SK-N-SH (cell line): Measurements from ENCODE around the gene VRTN. TPM values are rescaled to one million over a fixed set of nuclear protein-coding genes. Genes with fewer than 3 reads are reported as not detected.

Experiments used
- CTCF ChIA-PET: fragments of 300-600, 350-600 bp; formaldehyde crosslinking; extraction: SDS; loops from one replicate; lab custom pipeline; 2021; lab: Yijun Ruan, JAX
- POLR2A ChIA-PET: fragments of 350-600 bp; sonication (Branson Sonifier 250); formaldehyde crosslinking; extraction: SDS; loops from one replicate; lab custom pipeline; 2020; ENCODE audit warnings: antibody characterized with exemption, inconsistent platforms; lab: Yijun Ruan, JAX
- DNase-seq: peaks from one replicate; pipeline ENCODE4 v3.0.0; 2012
- H2AFZ ChIP-seq: fragments of 200-600 bp; sonication (generic); 2 replicates; pipeline ENCODE4 v1.8.1; 2016; ENCODE audit warnings: antibody characterized with exemption, mild to moderate bottlenecking, low read depth
- H3F3A ChIP-seq: fragments of 200-600 bp; sonication (generic); replicated peaks from 2 replicates; pipeline ENCODE3; 2016; ENCODE audit warnings: antibody characterized with exemption, mild to moderate bottlenecking; ENCODE audit not compliant: insufficient read depth
- H3K27ac ChIP-seq, 2 experiments: fragments of 200-500 bp in 1 of 2; fragments of 200-600 bp in 1 of 2; sonication (Bioruptor generic) in 1 of 2; sonication (generic), shearing (Covaris generic) in 1 of 2; 2 replicates each; pipeline versions ENCODE4 v1.5.1 to v1.6.1; 2014 to 2016; ENCODE audit warnings: low read depth in 2 of 2, inconsistent platforms in 1 of 2, low read length in 1 of 2, mild to moderate bottlenecking in 1 of 2, mixed read lengths in 1 of 2
- H3K27me3 ChIP-seq: fragments of 200-600 bp; sonication (generic), shearing (Covaris generic); 2 replicates; pipeline ENCODE4 v1.6.1; 2016; ENCODE audit warnings: mixed run types; ENCODE audit not compliant: insufficient read depth
- H3K36me3 ChIP-seq, 2 experiments: fragments of 200-500 bp in 1 of 2; fragments of 200-600 bp in 1 of 2; sonication (Bioruptor generic) in 1 of 2; sonication (generic) in 1 of 2; replicated peaks in 1 of 2; 2 replicates each; pipeline versions ENCODE3 to v1.5.1; 2014 to 2016; ENCODE audit warnings: low read length in 1 of 2, mild to moderate bottlenecking in 1 of 2; ENCODE audit not compliant: insufficient read depth in 2 of 2, control insufficient read depth in 1 of 2
- H3K4me1 ChIP-seq, 2 experiments: fragments of 200-500 bp in 1 of 2; fragments of 200-600 bp in 1 of 2; sonication (Bioruptor generic) in 1 of 2; sonication (generic), shearing (Covaris generic) in 1 of 2; 2 replicates each; pipeline versions ENCODE4 v1.5.1 to v1.6.1; 2014 to 2016; ENCODE audit warnings: low read depth in 1 of 2, low read length in 1 of 2, mixed run types in 1 of 2; ENCODE audit not compliant: insufficient read depth in 2 of 2, control insufficient read depth in 1 of 2
- H3K4me2 ChIP-seq: fragments of 200-600 bp; sonication (generic), shearing (Covaris generic); 2 replicates; pipeline ENCODE4 v1.6.1; 2017; ENCODE audit warnings: mixed run types
- H3K4me3 ChIP-seq, 2 experiments: fragments of 200-500 bp in 1 of 2; fragments of 200-600 bp in 1 of 2; sonication (Bioruptor generic) in 1 of 2; sonication (generic), shearing (Covaris generic) in 1 of 2; 2 replicates each; pipeline versions ENCODE4 v1.5.1 to v1.8.1; 2014 to 2016; ENCODE audit warnings: low read depth in 2 of 2, inconsistent platforms in 1 of 2, low read length in 1 of 2, mild to moderate bottlenecking in 1 of 2, mixed read lengths in 1 of 2, moderate library complexity in 1 of 2
- H3K79me2 ChIP-seq: fragments of 200-600 bp; sonication (generic); 2 replicates; pipeline ENCODE4 v1.8.1; 2017; ENCODE audit warnings: mild to moderate bottlenecking; ENCODE audit not compliant: insufficient read depth
- H3K9ac ChIP-seq: fragments of 200-600 bp; sonication (generic); 2 replicates; pipeline ENCODE4 v1.6.1; 2017; ENCODE audit warnings: mixed run types
- H3K9me2 ChIP-seq: fragments of 200-600 bp; sonication (generic); 2 replicates; pipeline ENCODE4 v1.6.1; 2017; ENCODE audit warnings: mixed run types
- H3K9me3 ChIP-seq: fragments of 200-600 bp; sonication (generic); 2 replicates; pipeline ENCODE4 v1.6.1; 2017; ENCODE audit warnings: mixed run types, mild to moderate bottlenecking, moderate library complexity
- H4K20me1 ChIP-seq: fragments of 200-600 bp; sonication (generic); 2 replicates; pipeline ENCODE4 v1.6.1; 2017; ENCODE audit warnings: mild to moderate bottlenecking, mixed run types; ENCODE audit not compliant: insufficient read depth
- CHD2 ChIP-seq: fragments of 150-350 bp; IDR thresholded peaks from 2 replicates; pipeline ENCODE4 v1.6.1; 2018; ENCODE audit warnings: low read length; ENCODE audit not compliant: partially characterized antibody
- ELF1 ChIP-seq: IDR thresholded peaks from 2 replicates; pipeline ENCODE4 v1.4.0; 2012
- EP300 ChIP-seq, 2 experiments: IDR thresholded peaks; 2 replicates each; pipeline versions ENCODE4 v1.4.0 to v1.6.1; 2012; ENCODE audit warnings: borderline replicate concordance in 1 of 2, low read depth in 1 of 2, low read length in 1 of 2
- EZH2phosphoT487 ChIP-seq: fragments of 200-600 bp; sonication (generic); IDR thresholded peaks from 2 replicates; pipeline ENCODE4 v1.6.1; 2017; ENCODE audit warnings: low read depth, mixed run types, mild to moderate bottlenecking, antibody characterized with exemption, moderate library complexity, borderline replicate concordance
- FOSL2 ChIP-seq: IDR thresholded peaks from 2 replicates; pipeline ENCODE4 v1.4.0; 2012; ENCODE audit warnings: low read depth, mild to moderate bottlenecking, moderate library complexity, borderline replicate concordance
- FOXJ3 ChIP-seq: sonication (generic); formaldehyde crosslinking; IDR thresholded peaks from 2 replicates; pipeline ENCODE4 v1.5.1; 2020; ENCODE audit warnings: mild to moderate bottlenecking, missing genetic modification reagents
- JUND ChIP-seq: IDR thresholded peaks from 2 replicates; pipeline ENCODE4 v1.4.0; 2012
- NFIC ChIP-seq: IDR thresholded peaks from 2 replicates; pipeline ENCODE4 v1.4.0; 2012; ENCODE audit warnings: borderline replicate concordance
- NRF1 ChIP-seq: IDR thresholded peaks from 2 replicates; pipeline ENCODE4 v1.6.1; 2012; ENCODE audit warnings: low read depth, mild to moderate bottlenecking, low read length
- RAD21 ChIP-seq: IDR thresholded peaks from 2 replicates; pipeline ENCODE4 v1.6.1; 2012; ENCODE audit warnings: mild to moderate bottlenecking, low read length
- RCOR1 ChIP-seq: fragments of 150-350 bp; IDR thresholded peaks from 2 replicates; pipeline ENCODE4 v1.6.1; 2017; ENCODE audit warnings: antibody characterized with exemption, low read length
- RFX5 ChIP-seq: IDR thresholded peaks from 2 replicates; pipeline ENCODE4 v1.6.1; 2012; ENCODE audit warnings: mild to moderate bottlenecking, improper control_type of control experiment, low read length
- RXRA ChIP-seq: IDR thresholded peaks from 2 replicates; pipeline ENCODE4 v1.4.0; 2012; ENCODE audit warnings: low read depth, mild to moderate bottlenecking, borderline replicate concordance
- SMC3 ChIP-seq: IDR thresholded peaks from 2 replicates; pipeline ENCODE4 v1.6.1; 2012; ENCODE audit warnings: low read depth, low read length, improper control_type of control experiment
- TAF1 ChIP-seq: IDR thresholded peaks from 2 replicates; pipeline ENCODE4 v1.6.1; 2012; ENCODE audit warnings: low read depth, mild to moderate bottlenecking, low read length, moderate library complexity, borderline replicate concordance
- TEAD4 ChIP-seq: IDR thresholded peaks from 2 replicates; pipeline ENCODE4 v1.4.0; 2012; ENCODE audit warnings: mild to moderate bottlenecking, borderline replicate concordance; ENCODE audit not compliant: insufficient read depth
- WGBS: methylation state at CpG from one replicate; pipeline ENCODE4 v1.1.6; 2017; ENCODE audit warnings: low lambda C conversion rate; 5-methylcytosine and 5-hydroxymethylcytosine counted together
- polyA plus RNA-seq, 3 experiments: library from polyadenylated mRNA; depleted of rRNA; stranded (reverse); fragments of >200 nt; gene quantifications; 2 replicates each; pipeline ENCODE4 v1.2.3, GENCODE V29; 2012
- TF ChIP-seq, protein P1 (sequence below): fragments of 150-350 bp; IDR thresholded peaks from 2 replicates; pipeline ENCODE4 v1.6.1; 2016; ENCODE audit warnings: mild to moderate bottlenecking, low read depth, low read length
- TF ChIP-seq, protein P2 (sequence below): IDR thresholded peaks from 2 replicates; pipeline ENCODE4; 2012
- TF ChIP-seq, protein P3 (sequence below): fragments of 150-350 bp; IDR thresholded peaks from 2 replicates; pipeline ENCODE4 v1.6.1; 2017; ENCODE audit warnings: antibody characterized with exemption, low read length, low read depth, borderline replicate concordance

Gene VRTN
- polyA plus RNA-seq, 1 of the 3 experiments (the other 2 are of a cell fraction), result not detected

DNA sequence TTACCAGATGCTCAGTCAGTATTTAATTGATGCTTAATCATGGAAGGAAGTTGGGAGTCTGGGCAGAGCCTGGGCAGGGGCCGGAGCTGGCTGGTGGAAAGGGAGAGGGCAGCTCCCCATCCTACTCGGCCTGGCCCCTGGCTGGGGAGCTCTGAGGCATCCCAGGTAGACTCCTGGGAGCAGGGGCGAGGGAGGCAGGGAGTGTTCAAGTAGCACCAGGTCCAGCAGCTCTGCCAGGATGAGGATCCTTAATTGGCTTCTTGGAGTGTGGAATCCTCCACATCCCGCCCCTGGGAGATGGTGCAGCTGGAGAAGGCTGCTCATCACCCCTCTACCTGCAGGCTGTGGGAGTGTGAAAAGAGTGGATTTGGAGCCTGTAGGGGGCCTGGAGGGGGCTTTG is 46.8 kb downstream of the VRTN start:
- Histone ChIP-seq H3K9me2 (no peaks in the 10 kb centered on the region), H4K20me1 (no peaks in the 10 kb centered on the region), H3K79me2 (no peaks in the 10 kb centered on the region), H3K27ac (no peak overlapping the region), H3K4me1 (no peaks in the 10 kb centered on the region; a peak in 1 of 4 replicates), H3K36me3 (no peaks in the 10 kb centered on the region), H3K9me3 (no peaks in the 10 kb centered on the region), H3K4me2 (no peak overlapping the region), H2AFZ (no peak overlapping the region), H3K4me3 (no peak overlapping the region), H3K27me3 (peaks cover 44% of the 10 kb centered on the region; the same call in 1 of the 2 replicates), H3K9ac (no peak overlapping the region), H3F3A (no peaks in the 10 kb centered on the region)
- ChIA-PET CTCF (interaction anchor here (1.0 to 1.2 kb wide), 2 partner anchors 32 to 72 kb away, joined by 3 to 4 read pairs; no protein-coding TSS in a partner anchor), POLR2A (interaction anchor here (0.6 kb wide), 1 partner anchor 250 kb away, joined by 3 read pairs; no protein-coding TSS in a partner anchor)
- no peak for DNase-seq
- TF ChIP-seq TEAD4, result no peak
- TF ChIP-seq JUND, result no peak
- no peak for TF ChIP-seq ELF1
- TF ChIP-seq, protein P1, sequence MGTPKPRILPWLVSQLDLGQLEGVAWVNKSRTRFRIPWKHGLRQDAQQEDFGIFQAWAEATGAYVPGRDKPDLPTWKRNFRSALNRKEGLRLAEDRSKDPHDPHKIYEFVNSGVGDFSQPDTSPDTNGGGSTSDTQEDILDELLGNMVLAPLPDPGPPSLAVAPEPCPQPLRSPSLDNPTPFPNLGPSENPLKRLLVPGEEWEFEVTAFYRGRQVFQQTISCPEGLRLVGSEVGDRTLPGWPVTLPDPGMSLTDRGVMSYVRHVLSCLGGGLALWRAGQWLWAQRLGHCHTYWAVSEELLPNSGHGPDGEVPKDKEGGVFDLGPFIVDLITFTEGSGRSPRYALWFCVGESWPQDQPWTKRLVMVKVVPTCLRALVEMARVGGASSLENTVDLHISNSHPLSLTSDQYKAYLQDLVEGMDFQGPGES, result no peak
- no peak for TF ChIP-seq CHD2
- no peak for TF ChIP-seq EZH2phosphoT487
- TF ChIP-seq NRF1, result no peak
- no peak for TF ChIP-seq RFX5
- TF ChIP-seq RAD21, result no peak
- TF ChIP-seq NFIC, result no peak
- TF ChIP-seq FOSL2, result no peak
- TF ChIP-seq RCOR1, result no peak
- no peak for TF ChIP-seq RXRA
- no peak for TF ChIP-seq TAF1
- no peak for TF ChIP-seq FOXJ3 (CRISPR knock-in tag)
- TF ChIP-seq EP300 (IDR thresholded peaks at IDR 0.05; ENCODE audit: borderline replicate concordance in 1 of 2, low read depth in 1 of 2, low read length in 1 of 2), result no peak
- TF ChIP-seq, protein P2, sequence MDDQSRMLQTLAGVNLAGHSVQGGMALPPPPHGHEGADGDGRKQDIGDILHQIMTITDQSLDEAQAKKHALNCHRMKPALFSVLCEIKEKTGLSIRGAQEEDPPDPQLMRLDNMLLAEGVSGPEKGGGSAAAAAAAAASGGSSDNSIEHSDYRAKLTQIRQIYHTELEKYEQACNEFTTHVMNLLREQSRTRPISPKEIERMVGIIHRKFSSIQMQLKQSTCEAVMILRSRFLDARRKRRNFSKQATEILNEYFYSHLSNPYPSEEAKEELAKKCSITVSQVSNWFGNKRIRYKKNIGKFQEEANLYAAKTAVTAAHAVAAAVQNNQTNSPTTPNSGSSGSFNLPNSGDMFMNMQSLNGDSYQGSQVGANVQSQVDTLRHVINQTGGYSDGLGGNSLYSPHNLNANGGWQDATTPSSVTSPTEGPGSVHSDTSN, result no peak
- TF ChIP-seq SMC3, result no peak
- TF ChIP-seq, protein P3, sequence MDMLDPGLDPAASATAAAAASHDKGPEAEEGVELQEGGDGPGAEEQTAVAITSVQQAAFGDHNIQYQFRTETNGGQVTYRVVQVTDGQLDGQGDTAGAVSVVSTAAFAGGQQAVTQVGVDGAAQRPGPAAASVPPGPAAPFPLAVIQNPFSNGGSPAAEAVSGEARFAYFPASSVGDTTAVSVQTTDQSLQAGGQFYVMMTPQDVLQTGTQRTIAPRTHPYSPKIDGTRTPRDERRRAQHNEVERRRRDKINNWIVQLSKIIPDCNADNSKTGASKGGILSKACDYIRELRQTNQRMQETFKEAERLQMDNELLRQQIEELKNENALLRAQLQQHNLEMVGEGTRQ, result no peak
- 25% methylated on average over 4 of the region's 4 CpGs for WGBS
